NCI-H2227 treated with DMSO at 0.1 percent for 48 hours (cell line): ENCODE results near the gene GDA.
"Not testable (repeated sequence)": the region's sequence is repeated elsewhere in the genome, so short reads cannot be mapped to it uniquely, and the experiment has no call there.

ENCODE experiments used
- DNase-seq: peaks from one replicate; lab custom pipeline; 2025; lab: John Stamatoyannopoulos, UW

GDA gene

GRCh38 chr9:72278959-72279358 is 129.7 kb downstream of the GDA start:
- no peak for DNase-seq

- peak; percentile 46 for DNase-seq
These were observed 131.8 kb downstream of the GDA start for GRCh38 chr9:72280913-72281500.

GRCh38 chr9:72289401-72289800 is 140.2 kb downstream of the GDA start:
- no peak for DNase-seq

GRCh38 chr9:72290311-72290710 is 141.1 kb downstream of the GDA start:
- DNase-seq, result no peak

GRCh38 chr9:72291576-72291975 is 142.3 kb downstream of the GDA start:
- DNase-seq, result not testable (repeated sequence)

DNA sequence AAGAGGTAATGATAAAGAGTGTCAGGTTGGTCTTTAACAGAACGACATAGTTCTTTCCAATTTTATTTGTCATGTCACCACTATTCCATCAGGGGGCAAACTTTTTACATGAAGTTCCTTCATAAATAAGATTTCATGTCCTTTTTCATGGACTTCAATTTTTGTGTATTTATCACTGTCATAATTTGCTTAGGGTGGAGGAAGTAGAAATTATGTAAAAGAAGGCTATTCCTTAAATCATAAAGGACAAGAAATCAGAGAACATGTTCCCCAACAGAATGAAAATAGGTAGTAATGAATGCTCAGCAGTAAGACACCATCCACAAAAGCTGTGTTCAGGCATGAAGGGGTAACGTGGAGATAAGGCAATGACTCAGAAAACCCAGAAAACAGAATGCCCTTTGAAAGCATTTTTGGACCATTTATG is 143.0 kb downstream of the GDA start:
- no peak for DNase-seq

DNA sequence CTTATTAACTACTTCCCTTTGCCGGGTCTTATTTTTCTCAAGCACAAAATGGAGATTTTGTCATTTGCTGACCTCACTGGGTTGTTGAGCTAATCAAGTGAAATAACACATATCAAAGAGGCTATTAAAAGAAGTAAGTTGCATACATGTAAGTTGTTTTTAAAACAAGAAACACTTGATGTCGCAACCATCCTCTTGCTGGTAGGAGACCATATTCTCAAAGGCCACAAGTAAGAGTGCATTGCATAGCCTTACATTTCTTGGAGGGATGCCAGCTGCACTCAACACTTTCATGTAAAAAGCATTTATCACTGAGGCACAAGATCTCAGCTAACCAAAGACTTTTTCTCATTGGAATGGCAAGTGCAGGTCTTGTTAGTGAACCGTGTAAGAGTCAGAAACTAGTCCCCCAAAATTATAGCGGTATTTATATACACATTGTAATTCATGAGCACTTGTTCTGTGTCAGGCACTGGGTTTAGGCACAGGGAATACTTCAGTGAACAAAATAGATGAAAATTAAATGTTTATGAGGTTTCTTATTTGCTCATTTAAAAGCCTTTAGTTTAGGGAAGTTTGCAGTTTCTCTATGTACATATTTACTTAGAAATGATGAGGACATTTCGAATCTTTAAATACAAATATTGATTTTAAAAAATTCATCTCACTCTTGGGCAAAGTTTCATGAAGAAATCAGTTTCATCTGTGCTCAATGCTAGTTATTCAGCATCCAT is 143.8 kb downstream of the GDA start:
- no peak for DNase-seq

DNA sequence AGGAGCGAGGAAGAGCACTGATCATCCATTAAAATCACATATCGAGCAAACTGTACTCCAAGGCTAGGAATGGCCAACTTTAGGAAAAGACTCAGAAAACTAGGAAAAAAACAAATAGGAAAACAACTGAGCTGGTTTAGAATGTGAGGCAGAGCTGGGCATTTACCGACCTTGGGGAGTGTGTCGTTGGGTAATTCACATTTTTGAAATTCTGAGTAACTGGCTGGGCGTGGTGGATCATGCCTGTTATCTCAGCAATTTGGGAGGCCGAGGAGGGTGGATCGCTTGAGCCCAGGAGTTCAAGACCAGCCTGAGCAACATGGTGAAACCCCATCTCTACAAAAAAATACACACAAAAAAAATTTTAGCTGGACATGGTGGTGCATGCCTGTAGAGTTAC is 145.7 kb downstream of the GDA start:
- DNase-seq, result no peak

DNA sequence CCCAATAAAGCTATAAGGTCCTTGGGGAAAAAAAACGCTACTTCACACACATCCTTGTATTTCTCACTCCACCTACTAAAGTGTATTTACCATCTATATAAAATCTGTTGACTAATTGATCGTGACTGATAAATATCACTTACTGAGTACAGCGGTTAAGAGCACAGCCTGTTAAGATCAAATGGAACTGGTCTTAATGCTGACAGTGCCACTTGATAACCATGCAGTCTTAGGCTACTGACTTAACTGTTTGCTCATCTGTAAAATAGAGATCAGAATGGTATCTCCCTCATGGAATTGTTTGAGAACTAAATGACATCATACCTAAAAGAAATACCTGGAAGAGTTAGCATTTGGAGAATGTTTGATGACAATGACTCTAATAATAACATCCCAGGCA is 148.3 kb downstream of the GDA start:
- DNase-seq, result no peak

GRCh38 chr9:72299017-72299603 is 149.9 kb downstream of the GDA start:
- no peak for DNase-seq

GRCh38 chr9:72300873-72301272 is 151.6 kb downstream of the GDA start:
- DNase-seq, result no peak
